Measurements from ENCODE around the gene HYCC1.

HYCC1 gene

GRCh38 chr7:23016345-23017253 lies 2.7 kb upstream of the HYCC1 start:
- DNase-seq (ENCODE audit: low spot score): no peak

- no peak for DNase-seq (ENCODE audit: low spot score)
Measured at GRCh38 chr7:23014681-23015080, 751 bp upstream of the HYCC1 start.

- no peak for DNase-seq (ENCODE audit: low spot score)
Measured at GRCh38 chr7:23012908-23013714, 819 bp downstream of the HYCC1 start.

GRCh38 chr7:23012186-23012585 lies 1.7 kb downstream of the HYCC1 start:
- DNase-seq (ENCODE audit: low spot score): no peak

- DNase-seq (ENCODE audit: low spot score): no peak
Measured at GRCh38 chr7:23011222-23011924, 2.6 kb downstream of the HYCC1 start.

GRCh38 chr7:23009303-23009702 lies 4.6 kb downstream of the HYCC1 start:
- no peak for DNase-seq (ENCODE audit: low spot score)

GRCh38 chr7:23004247-23004520 lies 9.7 kb downstream of the HYCC1 start:
- no peak for DNase-seq (ENCODE audit: low spot score)

- no peak for DNase-seq (ENCODE audit: low spot score)
Measured at GRCh38 chr7:23003505-23004246, 10.3 kb downstream of the HYCC1 start.

- DNase-seq (ENCODE audit: low spot score): no peak
Measured at GRCh38 chr7:23002698-23003097, 11.2 kb downstream of the HYCC1 start.

GRCh38 chr7:23001610-23002009 lies 12.3 kb downstream of the HYCC1 start:
- DNase-seq (ENCODE audit: low spot score): no peak

GRCh38 chr7:23000597-23001360 lies 13.2 kb downstream of the HYCC1 start:
- no peak for DNase-seq (ENCODE audit: low spot score)

- no peak for DNase-seq (ENCODE audit: low spot score)
Measured at GRCh38 chr7:22998519-22998896, 15.4 kb downstream of the HYCC1 start.

- DNase-seq (ENCODE audit: low spot score): no peak
Measured at GRCh38 chr7:22997871-22998518, 15.9 kb downstream of the HYCC1 start.

GRCh38 chr7:22996470-22996869 lies 17.5 kb downstream of the HYCC1 start:
- DNase-seq (ENCODE audit: low spot score): no peak

GRCh38 chr7:22995011-22995410 lies 18.9 kb downstream of the HYCC1 start:
- no peak for DNase-seq (ENCODE audit: low spot score)

- DNase-seq (ENCODE audit: low spot score): no peak
Measured at GRCh38 chr7:22992874-22993840, 20.8 kb downstream of the HYCC1 start.

GRCh38 chr7:22990588-22990949 lies 23.4 kb downstream of the HYCC1 start:
- no peak for DNase-seq (ENCODE audit: low spot score)

GRCh38 chr7:22989643-22990587 lies 24.0 kb downstream of the HYCC1 start:
- no peak for DNase-seq (ENCODE audit: low spot score)

GRCh38 chr7:22985436-22985835 lies 28.5 kb downstream of the HYCC1 start:
- no peak for DNase-seq (ENCODE audit: low spot score)
